K562 (cell line): ENCODE results near the gene GIPR. TPM values are rescaled to one million over a fixed set of nuclear protein-coding genes. Genes with fewer than 3 reads are reported as not detected.
A peak's percentile ranks its signal among the peaks of the same experiment; 100 is the strongest.

Experiments
- CHD7 ChIP-seq: fragments of 200-600 bp; sonication (generic); IDR thresholded peaks from one replicate; pipeline ENCODE4 v1.6.1; 2012; ENCODE audit warnings: mild to moderate bottlenecking, low read depth, low read length, inconsistent platforms
- EGR1 ChIP-seq: fragments of 450-650 bp; conservative IDR thresholded peaks from 2 replicates; pipeline ENCODE4 v1.6.1; 2017; ENCODE audit warnings: mild to moderate bottlenecking
- GMEB1 ChIP-seq: fragments of 250-450 bp; sonication (Bioruptor Pico); IDR thresholded peaks from 2 replicates; pipeline ENCODE4 v1.4.0; 2020; ENCODE audit warnings: mild to moderate bottlenecking
- SRSF7 ChIP-seq: fragments of 200-400 bp; formaldehyde crosslinking; optimal IDR thresholded peaks from 2 replicates; pipeline ENCODE3; 2017; ENCODE audit warnings: mild to moderate bottlenecking, low read depth, low read length
- SRSF9 ChIP-seq: fragments of 200-400 bp; formaldehyde crosslinking; IDR thresholded peaks from 2 replicates; pipeline ENCODE4 v1.6.1; 2017; ENCODE audit warnings: low read depth, low read length, borderline replicate concordance
- ZBTB34 ChIP-seq: fragments of 250-450 bp; sonication (Bioruptor Pico); IDR thresholded peaks from 2 replicates; pipeline ENCODE4 v1.8.0; 2021; ENCODE audit warnings: mild to moderate bottlenecking, moderate library complexity
- ZNF140 ChIP-seq: fragments of 250-450 bp; sonication (Bioruptor Pico); IDR thresholded peaks from 2 replicates; pipeline ENCODE4 v1.8.0; 2021; ENCODE audit warnings: moderate library complexity, mild to moderate bottlenecking, inconsistent platforms
- ZNF592 ChIP-seq: fragments of 450-650 bp; IDR thresholded peaks from 2 replicates; pipeline ENCODE4 v1.6.1; 2017; ENCODE audit warnings: antibody characterized with exemption, mild to moderate bottlenecking
- polyA plus RNA-seq, 8 experiments: library from polyadenylated mRNA; depleted of rRNA in 4 of 8; stranded (reverse) in 5 of 8; unstranded in 3 of 8; fragments of >200 nt; fragmentation: Nextera tagmentation in 2 of 8; fragmentation: Illumina TruSeq in 1 of 8; extraction: Ambion mirVana in 2 of 8; extraction: Trizol in 1 of 8; gene quantifications; 2 replicates each; pipeline versions ENCODE4 v1.2.1 to v1.2.3, GENCODE V29; 2011 to 2014; ENCODE audit warnings: inconsistent platforms in 1 of 8, missing spikeins in 1 of 8
- total RNA-seq, 7 experiments: library from RNA; depleted of rRNA in 6 of 7; stranded (reverse); fragments of >200 nt in 6 of 7; fragmentation: Illumina TruSeq in 2 of 7; extraction: Trizol in 2 of 7; gene quantifications; 2 replicates each; pipeline versions ENCODE4 v1.2.1 to v1.2.3, GENCODE V29; 2011 to 2021; ENCODE audit warnings: low replicate concordance in 1 of 7

Gene GIPR
- total and polyA plus RNA-seq, 9 of the 15 experiments (the other 6 are each of a cell fraction or from before 2014, with no cell fraction given), result 2.2 to 26.8 (median 12.7) TPM

- TF ChIP-seq GMEB1, result no peak
- TF ChIP-seq SRSF9, result no peak
- TF ChIP-seq ZNF592, result no peak
- no peak for TF ChIP-seq ZBTB34 (CRISPR knock-in tag)
- TF ChIP-seq CHD7, result no peak
- TF ChIP-seq SRSF7, result no peak
- TF ChIP-seq ZNF140 (CRISPR knock-in tag), result no peak
- TF ChIP-seq EGR1, result peak; percentile 37
These were observed 23.6 kb downstream of the GIPR start, which contains the start of gene SNRPD2 (continued) for GRCh38 chr19:45691516-45692186.
